Activated T-helper 1 cell treated with Interleukin-2 at 50 U/mL for 16 hours (primary cell): ENCODE results near the gene MDH2.
"Not testable (repeated sequence)": the region's sequence is repeated elsewhere in the genome, so short reads cannot be mapped to it uniquely, and the experiment has no call there.

ENCODE experiments used
- DNase-seq: peaks from one replicate; pipeline ENCODE4 v3.0.0-alpha.2; 2020; ENCODE audit warnings: low read depth

MDH2 gene

GRCh38 chr7:76113042-76113630 lies 65.2 kb downstream of the MDH2 start:
- not testable (repeated sequence) for DNase-seq

GRCh38 chr7:76114742-76115141 lies 66.8 kb downstream of the MDH2 start:
- DNase-seq, result not testable (repeated sequence)
